Measurements from ENCODE around the gene CELSR3. TPM values are rescaled to one million over a fixed set of nuclear protein-coding genes. Genes with fewer than 3 reads are reported as not detected.

The CELSR3 gene
- total RNA-seq, 1 donor: 0.81 TPM

DNA sequence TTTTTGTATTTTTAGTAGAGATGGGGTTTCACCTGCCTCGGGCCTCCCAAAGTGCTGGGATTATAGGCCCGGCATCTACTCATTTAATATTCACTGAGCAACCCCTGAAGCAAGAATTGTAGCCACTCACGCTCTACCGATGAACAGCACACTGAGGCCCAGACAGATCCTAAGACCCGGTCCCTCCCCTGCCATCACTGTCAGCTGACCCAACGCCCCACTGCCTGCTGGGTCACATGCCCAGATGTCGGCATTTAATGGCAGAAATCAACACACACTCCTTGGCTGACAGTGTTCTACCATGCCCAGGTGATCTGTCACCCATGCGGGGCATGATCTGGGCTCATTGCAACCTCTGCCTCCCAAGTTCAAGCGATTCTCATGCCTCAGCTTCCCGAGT lies 37.9 kb downstream of the CELSR3 start:
- no peak overlapping the region for H3K4me3 ChIP-seq (ENCODE audit: low read depth, low read length)
- DNase-seq (ENCODE audit: low read depth): no peak
- TF ChIP-seq, protein P1, sequence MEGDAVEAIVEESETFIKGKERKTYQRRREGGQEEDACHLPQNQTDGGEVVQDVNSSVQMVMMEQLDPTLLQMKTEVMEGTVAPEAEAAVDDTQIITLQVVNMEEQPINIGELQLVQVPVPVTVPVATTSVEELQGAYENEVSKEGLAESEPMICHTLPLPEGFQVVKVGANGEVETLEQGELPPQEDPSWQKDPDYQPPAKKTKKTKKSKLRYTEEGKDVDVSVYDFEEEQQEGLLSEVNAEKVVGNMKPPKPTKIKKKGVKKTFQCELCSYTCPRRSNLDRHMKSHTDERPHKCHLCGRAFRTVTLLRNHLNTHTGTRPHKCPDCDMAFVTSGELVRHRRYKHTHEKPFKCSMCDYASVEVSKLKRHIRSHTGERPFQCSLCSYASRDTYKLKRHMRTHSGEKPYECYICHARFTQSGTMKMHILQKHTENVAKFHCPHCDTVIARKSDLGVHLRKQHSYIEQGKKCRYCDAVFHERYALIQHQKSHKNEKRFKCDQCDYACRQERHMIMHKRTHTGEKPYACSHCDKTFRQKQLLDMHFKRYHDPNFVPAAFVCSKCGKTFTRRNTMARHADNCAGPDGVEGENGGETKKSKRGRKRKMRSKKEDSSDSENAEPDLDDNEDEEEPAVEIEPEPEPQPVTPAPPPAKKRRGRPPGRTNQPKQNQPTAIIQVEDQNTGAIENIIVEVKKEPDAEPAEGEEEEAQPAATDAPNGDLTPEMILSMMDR (IDR thresholded peaks at IDR 0.05; ENCODE audit: insufficient read depth, low read length): no peak

GRCh38 chr3:48623851-48624547 lies 38.7 kb downstream of the CELSR3 start:
- TF ChIP-seq, protein P1 (IDR thresholded peaks at IDR 0.05; ENCODE audit: insufficient read depth, low read length): no peak
- H3K4me3 ChIP-seq (ENCODE audit: low read depth, low read length): no peak overlapping the region
- DNase-seq (ENCODE audit: low read depth): no peak

GRCh38 chr3:48621461-48621869 lies 41.2 kb downstream of the CELSR3 start, which contains the start of gene TMEM89:
Gene TMEM89, minus strand, starts transcription at chr3:48621769. Its CDS starts 13 bp downstream, at chr3:48621756.
- no peak for DNase-seq (ENCODE audit: low read depth)
- H3K4me3 ChIP-seq (ENCODE audit: low read depth, low read length): no peak within 1 kb of the TSS
- TF ChIP-seq, protein P1 (IDR thresholded peaks at IDR 0.05; ENCODE audit: insufficient read depth, low read length): no peak

DNA sequence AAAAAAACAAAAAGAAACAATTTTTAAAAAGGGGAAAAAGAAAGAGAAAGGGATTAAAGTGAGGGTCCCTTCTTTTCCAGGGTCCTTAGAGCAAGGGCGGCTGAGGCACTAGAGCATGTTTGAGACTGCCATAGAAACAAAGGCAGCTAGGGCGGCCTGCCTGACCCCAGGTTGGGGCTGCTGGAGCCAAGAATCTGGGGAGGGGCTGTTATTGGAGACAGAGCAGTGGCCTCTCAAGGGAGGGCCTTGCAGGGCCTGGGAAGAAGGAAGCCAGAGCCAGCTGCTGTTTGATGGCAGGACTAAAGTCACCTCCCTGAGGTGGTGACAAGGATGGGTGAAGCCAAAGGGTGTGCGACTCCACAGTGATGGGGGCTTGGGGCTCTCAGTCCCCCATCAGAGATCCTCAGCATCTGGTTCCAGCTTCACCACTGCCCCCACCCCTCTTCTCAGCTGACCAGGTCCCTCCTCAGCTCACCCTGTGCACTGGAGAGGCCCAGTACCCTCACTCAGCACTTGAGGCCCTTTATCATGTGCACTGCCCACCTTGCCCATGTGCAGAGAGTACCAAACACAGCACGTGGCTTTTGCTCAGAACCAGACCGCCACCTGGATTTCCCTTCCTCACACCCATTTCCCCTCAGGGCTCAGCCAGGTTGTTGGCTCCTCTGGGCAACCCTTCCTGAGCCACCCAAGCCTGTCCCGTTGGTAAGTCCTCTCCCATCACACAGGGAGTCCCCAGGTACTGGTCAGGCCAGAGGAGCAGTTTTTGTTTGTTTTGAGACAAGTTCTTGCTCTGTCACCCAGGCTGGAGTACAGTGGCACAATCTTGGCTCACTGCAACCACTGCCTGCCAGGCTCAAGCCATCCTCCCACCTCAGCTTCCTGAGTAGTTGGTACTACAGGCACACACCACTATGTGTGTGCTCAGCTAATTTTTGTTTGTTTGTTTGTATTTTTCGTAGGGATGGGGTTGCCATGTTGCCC lies 42.9 kb downstream of the CELSR3 start:
- no peak overlapping the region for H3K4me3 ChIP-seq (ENCODE audit: low read depth, low read length)
- TF ChIP-seq, protein P1 (IDR thresholded peaks at IDR 0.05; ENCODE audit: insufficient read depth, low read length): no peak
- DNase-seq (ENCODE audit: low read depth): no peak

DNA sequence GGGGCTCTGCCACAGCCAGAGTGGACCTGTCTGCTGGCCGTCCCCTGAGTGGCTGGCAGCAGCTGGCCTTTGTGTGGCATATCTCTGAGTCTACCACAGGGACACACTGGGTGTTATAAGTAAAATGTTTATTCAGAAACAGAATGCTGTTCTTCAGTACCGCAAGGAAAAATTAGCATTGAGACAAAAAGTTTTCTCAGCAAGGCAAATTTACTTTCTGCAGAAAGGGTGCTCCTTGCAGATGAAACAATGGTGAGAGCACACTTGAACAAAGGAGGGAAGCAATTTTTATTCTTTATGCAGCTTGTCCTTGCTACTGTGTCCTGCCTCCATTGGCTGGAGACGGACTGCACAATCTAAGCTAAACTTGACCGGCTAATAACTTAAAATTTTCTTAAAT lies 45.1 kb downstream of the CELSR3 start:
- no peak for DNase-seq (ENCODE audit: low read depth)
- TF ChIP-seq, protein P1 (IDR thresholded peaks at IDR 0.05; ENCODE audit: insufficient read depth, low read length): no peak
- H3K4me3 ChIP-seq (ENCODE audit: low read depth, low read length): no peak overlapping the region

- TF ChIP-seq, protein P1 (IDR thresholded peaks at IDR 0.05; ENCODE audit: insufficient read depth, low read length): no peak
- DNase-seq (ENCODE audit: low read depth): peak; percentile 71
- H3K4me3 ChIP-seq (ENCODE audit: low read depth, low read length): no peak overlapping the region
Measured at GRCh38 chr3:48614044-48614443, 48.6 kb downstream of the CELSR3 start.
